Measurements from ENCODE around the gene OR9Q1.

GRCh38 chr11:58047818-58048217, 24.1 kb downstream of the OR9Q1 start:
- TF ChIP-seq RAD21 (IDR thresholded peaks at IDR 0.05), result no peak
- TF ChIP-seq ATF3 (IDR thresholded peaks at IDR 0.05), result no peak
- TF ChIP-seq CTCF (IDR thresholded peaks at IDR 0.05; ENCODE audit: low read depth, low read length, missing input control), result no peak
- TF ChIP-seq TAF1 (conservative IDR thresholded peaks at IDR 0.05), result no peak
- no peak for TF ChIP-seq FOXA1 (IDR thresholded peaks at IDR 0.05)
- no peak for TF ChIP-seq MAX (IDR thresholded peaks at IDR 0.05)
- TF ChIP-seq EGR1 (IDR thresholded peaks at IDR 0.05; ENCODE audit: low read depth in 2 of 2), result no peak
- no peak for TF ChIP-seq RXRA (IDR thresholded peaks at IDR 0.05)
